ENCODE results near the gene MEP1B.
"Not testable (repeated sequence)": the region's sequence is repeated elsewhere in the genome, so short reads cannot be mapped to it uniquely, and the experiment has no call there.

Gene MEP1B

DNA sequence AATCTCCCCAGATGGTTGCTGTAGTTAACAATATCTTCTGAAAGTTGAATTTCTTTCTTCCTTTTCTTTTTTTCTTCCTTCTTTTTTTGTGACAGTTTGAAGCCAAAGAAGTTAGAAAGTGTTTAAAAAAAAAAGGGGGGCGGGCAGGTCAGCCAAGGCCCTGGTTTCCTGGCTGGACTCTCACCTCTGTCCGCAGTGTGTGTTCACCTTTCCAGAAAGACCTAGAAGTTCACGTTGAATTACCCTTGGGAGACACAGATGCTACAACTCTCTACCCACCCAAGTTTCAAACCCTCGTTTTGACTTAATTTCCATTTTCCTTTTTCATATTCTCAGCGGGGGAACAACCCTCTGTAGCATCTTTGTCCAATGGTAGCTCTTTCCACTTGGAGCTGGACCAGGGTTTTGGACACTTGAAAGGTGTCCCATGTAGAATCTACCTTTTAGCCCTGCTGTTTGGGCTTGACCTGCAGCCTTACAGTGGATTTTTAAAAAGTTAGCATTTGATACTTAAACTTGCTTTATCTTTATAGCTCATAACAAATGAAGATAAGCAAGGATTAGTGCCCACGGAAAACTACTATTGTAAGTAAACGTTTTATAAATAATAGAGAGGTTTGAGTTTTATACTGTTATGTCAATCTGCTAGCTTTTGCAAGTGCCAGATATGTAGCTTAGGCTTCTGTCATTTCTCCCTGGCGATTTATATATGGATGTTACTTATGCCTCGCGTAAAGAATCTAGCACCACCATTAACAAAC, 20.0 kb downstream of the MEP1B start:
- DNase-seq (ENCODE audit: low read depth), result no peak

DNA sequence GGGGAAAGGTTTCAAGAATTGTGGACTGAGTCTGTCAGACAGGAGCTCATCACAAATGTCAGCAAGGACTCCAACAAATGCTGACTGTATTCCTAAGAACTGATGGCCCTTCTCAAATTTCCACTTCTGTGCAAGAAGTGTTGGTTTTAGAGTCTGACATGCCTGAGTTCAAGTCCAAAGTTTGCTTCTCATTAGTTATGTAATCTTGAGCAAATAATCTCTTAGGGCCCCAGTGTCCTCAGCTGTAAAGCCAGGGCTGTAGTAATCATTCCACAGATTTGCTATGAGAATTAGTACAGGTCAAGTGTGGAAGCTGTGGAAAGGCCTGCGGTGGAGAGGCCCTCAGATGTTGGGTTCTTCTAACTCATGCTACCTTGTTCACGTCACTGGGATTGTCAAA, 23.9 kb downstream of the MEP1B start:
- no peak for DNase-seq (ENCODE audit: low read depth)

- no peak for DNase-seq (ENCODE audit: low read depth)
Observed at GRCh38 chr18:32216390-32216789, 26.6 kb downstream of the MEP1B start.

GRCh38 chr18:32219431-32220018, 29.7 kb downstream of the MEP1B start:
- no peak for DNase-seq (ENCODE audit: low read depth)

DNA sequence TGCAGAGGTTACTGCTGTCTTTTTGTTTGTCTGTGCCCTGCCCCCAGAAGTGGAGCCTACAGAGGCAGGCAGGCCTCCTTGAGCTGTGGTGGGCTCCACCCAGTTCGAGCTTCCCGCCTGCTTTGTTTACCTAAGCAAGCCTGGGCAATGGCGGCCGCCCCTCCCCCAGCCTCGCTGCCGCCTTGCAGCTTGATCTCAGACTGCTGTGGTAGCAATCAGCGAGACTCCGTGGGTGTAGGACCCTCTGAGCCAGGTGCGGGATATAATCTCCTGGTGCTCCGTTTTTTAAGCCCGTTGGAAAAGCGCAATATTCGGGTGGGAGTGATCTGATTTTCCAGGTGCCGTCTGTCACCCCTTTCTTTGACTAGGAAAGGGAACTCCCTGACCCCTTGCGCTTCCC, 43.5 kb downstream of the MEP1B start:
- DNase-seq (ENCODE audit: low read depth), result not testable (repeated sequence)

GRCh38 chr18:32237049-32237448, 47.2 kb downstream of the MEP1B start:
- DNase-seq (ENCODE audit: low read depth), result no peak

GRCh38 chr18:32238635-32239268, 48.9 kb downstream of the MEP1B start:
- no peak for DNase-seq (ENCODE audit: low read depth)

DNA sequence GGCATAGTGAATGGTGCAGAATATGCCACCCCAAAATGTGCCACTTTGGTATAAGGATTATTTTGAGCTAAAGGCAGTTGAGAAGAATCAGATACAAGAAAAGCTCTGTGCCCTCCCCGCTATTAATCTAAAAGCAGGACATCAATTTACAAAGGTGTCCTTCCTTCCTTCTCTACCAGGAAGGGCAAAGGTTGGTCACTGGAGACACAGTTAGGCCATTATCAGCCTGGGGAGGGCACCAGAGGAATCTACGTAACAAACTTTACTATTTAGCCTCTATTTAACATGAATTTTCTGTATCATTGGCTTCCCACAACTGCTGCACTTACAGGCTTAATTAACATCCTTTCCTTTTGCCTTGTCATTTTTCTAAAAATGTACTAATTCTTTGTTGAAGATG, 52.6 kb downstream of the MEP1B start:
- DNase-seq (ENCODE audit: low read depth), result no peak

GRCh38 chr18:32243358-32243757, 53.5 kb downstream of the MEP1B start:
- no peak for DNase-seq (ENCODE audit: low read depth)

DNA sequence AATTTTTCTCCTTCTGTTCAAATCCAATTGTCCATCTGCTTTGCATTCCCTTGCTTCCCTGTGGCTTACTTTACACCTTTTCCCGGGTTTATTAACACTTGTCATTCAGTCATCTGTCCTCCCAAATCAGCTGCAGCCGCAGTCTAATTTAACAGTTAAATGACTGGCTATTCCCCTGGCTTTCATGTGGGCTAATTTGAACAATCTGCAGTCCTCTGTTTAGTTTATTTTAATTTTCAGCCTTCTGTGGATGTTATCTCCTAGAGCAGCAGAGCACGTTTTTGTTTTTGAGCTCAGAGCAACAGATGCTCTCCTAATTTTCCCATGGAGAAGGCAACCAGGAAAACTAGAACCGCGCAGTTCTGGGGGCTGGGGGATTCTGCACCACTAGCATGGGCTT, 55.0 kb downstream of the MEP1B start:
- DNase-seq (ENCODE audit: low read depth), result no peak

DNA sequence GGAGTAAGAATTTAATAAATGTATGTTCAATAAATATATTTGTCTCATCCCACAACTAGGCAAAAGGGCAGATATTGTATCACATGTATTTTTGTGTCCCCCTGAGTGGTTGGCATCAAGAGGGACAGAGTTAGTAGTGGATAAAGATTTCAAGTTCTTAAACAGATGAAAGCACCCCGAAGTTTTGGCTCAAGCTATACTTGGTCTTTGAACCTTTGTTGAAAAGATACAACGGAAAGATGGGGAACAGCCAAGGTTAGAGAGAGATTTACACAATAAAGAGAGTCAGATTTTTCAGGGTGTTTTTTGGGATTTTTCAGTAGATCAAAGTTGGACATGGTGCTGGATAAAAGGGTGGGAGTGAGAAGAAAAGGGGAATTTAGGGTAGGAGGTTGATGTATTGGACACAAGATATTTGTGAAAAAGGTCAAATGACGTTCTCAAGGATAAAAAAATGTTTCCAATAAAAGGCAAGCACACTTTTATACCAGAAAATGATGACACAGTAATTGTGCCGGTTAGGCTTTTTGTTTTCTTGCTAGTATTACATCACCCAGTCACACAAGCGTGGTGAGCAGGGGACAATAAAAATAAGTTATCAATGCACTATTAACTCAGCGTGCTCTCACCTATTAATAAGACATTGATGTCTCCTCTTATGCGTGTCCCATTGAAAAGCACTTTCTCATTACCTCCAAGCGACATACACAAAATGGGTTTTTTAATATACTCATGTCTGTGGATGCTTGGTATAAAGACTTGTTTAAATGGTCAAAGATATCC, 59.5 kb downstream of the MEP1B start:
- no peak for DNase-seq (ENCODE audit: low read depth)

GRCh38 chr18:32251466-32251865, 61.6 kb downstream of the MEP1B start:
- no peak for DNase-seq (ENCODE audit: low read depth)

DNA sequence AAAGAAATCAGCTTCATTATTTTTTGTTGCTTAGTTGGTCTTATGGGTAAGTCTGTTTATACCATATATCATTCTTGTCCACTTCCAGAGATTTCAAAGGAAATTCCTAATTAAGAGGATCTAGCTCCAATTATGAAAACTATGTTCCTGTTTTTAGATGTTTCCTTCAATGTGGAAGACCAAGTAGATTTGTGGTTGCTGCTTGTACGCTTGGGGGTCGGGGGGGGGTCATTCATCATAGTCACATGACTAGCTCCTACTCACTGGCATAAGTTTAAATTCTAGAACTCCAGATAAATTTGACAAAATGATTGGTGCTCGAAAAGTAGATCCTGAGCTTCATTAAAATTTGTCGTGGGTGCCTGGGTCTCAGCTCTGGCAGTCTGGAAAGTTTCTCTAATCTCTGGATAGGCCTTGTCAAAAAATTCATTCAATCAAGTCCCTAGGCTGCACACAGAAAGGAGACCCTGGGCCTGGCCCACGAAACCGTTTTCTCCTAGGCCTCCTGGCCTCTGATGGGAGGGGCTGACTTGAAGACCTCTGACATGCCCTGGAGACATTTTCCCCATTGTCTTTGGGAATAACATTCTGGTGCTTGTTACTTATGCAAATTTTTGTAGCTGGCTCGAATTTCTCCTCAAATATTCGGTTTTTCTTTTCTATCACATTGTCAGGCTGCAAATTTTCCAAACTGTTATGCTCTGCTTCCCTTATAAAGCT, 62.5 kb downstream of the MEP1B start:
- DNase-seq (ENCODE audit: low read depth), result no peak

DNA sequence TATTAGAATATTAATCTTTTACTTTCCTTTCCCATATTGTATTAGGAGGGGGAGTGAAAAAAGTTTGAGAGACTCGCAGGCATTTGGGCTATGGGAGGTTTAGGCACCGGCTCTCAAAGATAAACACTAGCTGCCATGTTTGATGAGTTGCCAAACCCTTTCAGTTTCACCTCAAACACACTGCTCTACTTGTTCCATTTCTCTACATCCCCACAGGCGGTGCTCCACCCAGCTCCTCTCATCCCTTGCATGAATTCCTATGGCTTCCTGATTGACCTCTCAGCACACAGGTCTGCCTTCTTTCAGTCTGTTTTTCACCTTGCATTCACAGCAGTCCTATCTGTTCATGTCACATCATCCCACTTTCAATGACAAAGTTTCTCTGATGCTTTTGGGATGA, 65.7 kb downstream of the MEP1B start:
- DNase-seq (ENCODE audit: low read depth), result no peak

DNA sequence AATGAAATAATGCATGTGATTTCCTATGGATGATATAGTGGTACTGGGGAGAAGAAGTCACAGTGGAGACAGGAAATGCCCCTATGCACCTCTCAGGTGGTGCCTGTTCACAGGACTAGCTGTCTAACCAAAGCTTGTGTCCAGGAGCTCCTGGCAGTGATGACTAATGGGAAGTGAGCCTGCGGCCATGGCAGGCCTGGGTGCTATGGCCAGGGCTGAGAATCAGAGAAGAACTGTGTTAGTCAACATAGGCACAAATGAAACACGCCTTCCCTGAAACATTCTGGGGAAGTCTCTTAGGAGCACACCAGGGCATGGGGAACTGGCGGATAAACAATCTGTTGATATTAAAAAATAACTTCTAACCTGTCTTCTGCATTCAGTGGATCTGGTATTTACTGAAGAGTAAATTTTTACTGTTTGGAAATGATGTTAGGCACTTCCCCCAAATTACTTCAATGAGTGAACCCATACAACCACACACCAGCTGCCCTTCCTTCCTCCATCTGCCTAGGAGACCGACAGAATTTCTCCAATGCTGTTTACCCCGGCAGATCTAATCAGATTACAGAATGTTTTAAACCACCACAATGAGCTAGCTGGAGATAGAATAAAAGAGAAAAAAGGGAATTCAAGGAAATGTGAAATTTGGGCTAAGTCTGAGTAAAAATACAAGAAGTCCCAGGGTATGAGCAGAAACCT, 67.4 kb downstream of the MEP1B start:
- no peak for DNase-seq (ENCODE audit: low read depth)

GRCh38 chr18:32258148-32258547, 68.3 kb downstream of the MEP1B start:
- no peak for DNase-seq (ENCODE audit: low read depth)

- DNase-seq (ENCODE audit: low read depth), result no peak
Observed at GRCh38 chr18:32258558-32259204, 68.8 kb downstream of the MEP1B start.

GRCh38 chr18:32259553-32259952, 69.7 kb downstream of the MEP1B start:
- no peak for DNase-seq (ENCODE audit: low read depth)

- DNase-seq (ENCODE audit: low read depth), result no peak
Observed at GRCh38 chr18:32261003-32261402, 71.2 kb downstream of the MEP1B start.

DNA sequence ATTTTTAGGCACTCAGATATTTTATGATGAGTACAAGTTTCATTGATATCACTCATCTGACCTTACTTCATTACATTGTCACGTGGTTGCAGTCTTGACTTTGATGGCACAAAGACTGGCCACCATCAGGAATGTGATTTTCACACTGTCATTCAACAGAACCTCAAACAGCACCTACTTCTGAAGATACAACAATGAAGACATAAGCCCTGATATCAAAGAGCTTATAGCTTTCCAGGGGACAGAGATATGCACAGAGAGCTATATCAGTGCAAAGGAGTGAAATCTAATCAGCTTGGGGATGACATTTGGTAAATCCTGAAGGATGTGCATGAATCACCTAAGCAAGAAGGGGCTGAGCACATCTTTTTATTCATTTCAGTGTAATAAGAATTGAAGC, 72.3 kb downstream of the MEP1B start:
- no peak for DNase-seq (ENCODE audit: low read depth)

- no peak for DNase-seq (ENCODE audit: low read depth)
Observed at GRCh38 chr18:32264401-32264800, 74.6 kb downstream of the MEP1B start.

Data from stromal cell of bone marrow (primary cell).